Measurements from ENCODE around the gene ACP7.

DNA sequence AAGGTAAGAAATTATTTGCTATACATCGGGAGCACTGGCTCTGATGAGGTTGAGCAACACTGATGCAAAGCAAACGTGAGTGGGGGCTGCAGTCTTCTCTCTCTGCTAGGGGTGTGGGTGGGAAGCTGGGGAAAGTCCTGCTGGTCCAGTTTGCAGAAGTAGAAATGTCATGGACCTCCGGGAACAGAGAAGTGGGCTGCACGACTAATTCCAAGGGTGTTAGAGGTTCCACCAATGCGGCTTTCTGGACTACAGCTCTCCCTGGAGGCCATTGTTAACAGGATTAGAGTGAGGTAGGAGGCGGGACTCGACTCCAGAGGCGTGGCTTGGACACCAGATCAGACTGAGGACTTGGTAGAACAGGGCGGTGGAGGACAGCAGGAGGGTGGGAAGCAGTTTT, 46.1 kb upstream of the ACP7 start:
- no peak; the same call in 1 of the 2 replicates for TF ChIP-seq CTCF (conservative IDR thresholded peaks at IDR 0.05)
- no peak for TF ChIP-seq EZH2 (IDR thresholded peaks at IDR 0.05; ENCODE audit: low read depth)

All from PC-9 (cell line).